AG04450 (cell line): Measurements from ENCODE around the gene ABHD6. TPM values are rescaled to one million over a fixed set of nuclear protein-coding genes. Genes with fewer than 3 reads are reported as not detected.

Source experiments
- CTCF ChIA-PET: fragments of 300-600, 350-600 bp; formaldehyde crosslinking; extraction: SDS; loops from one replicate; lab custom pipeline; 2022; ENCODE audit warnings: antibody characterized with exemption, inconsistent platforms; lab: Charles Lee
- POLR2A ChIA-PET: fragments of 350-600 bp; formaldehyde crosslinking; extraction: SDS; loops from one replicate; lab custom pipeline; 2021; ENCODE audit warnings: antibody characterized with exemption, inconsistent platforms; lab: Yijun Ruan, JAX
- DNase-seq: peaks from one replicate; pipeline ENCODE4 v3.0.0-alpha.2; 2011; ENCODE audit warnings: low read depth, low spot score
- H3K27ac ChIP-seq: one replicate; pipeline ENCODE4 v1.5.1; 2012; ENCODE audit warnings: low read depth, low read length, control low read depth
- H3K27me3 ChIP-seq: one replicate; pipeline ENCODE4 v1.6.0; 2012; ENCODE audit warnings: low read length; ENCODE audit not compliant: control insufficient read depth, insufficient read depth
- H3K4me3 ChIP-seq: 2 replicates; pipeline ENCODE4 v1.5.1; 2011; ENCODE audit warnings: mild to moderate bottlenecking, low read depth, low read length, control low read depth
- H3K9me3 ChIP-seq: 2 replicates; pipeline ENCODE4 v1.5.1; 2012; ENCODE audit warnings: low read length; ENCODE audit not compliant: control insufficient read depth, insufficient read depth
- polyA plus RNA-seq: library from polyadenylated mRNA; depleted of rRNA; stranded (reverse); fragments of >200 nt; gene quantifications from 2 replicates; pipeline ENCODE4 v1.2.3, GENCODE V29; 2011
- TF ChIP-seq, protein P1 (sequence below): IDR thresholded peaks from 2 replicates; pipeline ENCODE4 v1.5.1; 2011; ENCODE audit warnings: low read depth, low read length, control low read depth, inconsistent platforms

The ABHD6 gene
- polyA plus RNA-seq, 1 experiment, result 8.4 TPM

GRCh38 chr3:58305882-58306711 lies 68.5 kb downstream of the ABHD6 start, which contains the start of the genes HTD2 and RPP14:
Gene HTD2, plus strand, starts transcription at chr3:58306520. Its CDS starts 11,094 bp downstream, at chr3:58317614.
Gene RPP14, plus strand, starts transcription at chr3:58306245. Its CDS starts 4,085 bp downstream, at chr3:58310330.
- CTCF ChIA-PET, result interaction anchor here (0.5 to 4.5 kb wide), 85 partner anchors 11 to 565 kb away, joined by 3 to 67 read pairs (median 4); partner anchors contain the start of genes ACOX2, DNASE1L3, KCTD6 and PDHB
- H3K27ac ChIP-seq, result peak within 1 kb of the TSS; percentile 98
- H3K27me3 ChIP-seq, result peaks cover 4% of the 10 kb centered on the region
- TF ChIP-seq, protein P1, sequence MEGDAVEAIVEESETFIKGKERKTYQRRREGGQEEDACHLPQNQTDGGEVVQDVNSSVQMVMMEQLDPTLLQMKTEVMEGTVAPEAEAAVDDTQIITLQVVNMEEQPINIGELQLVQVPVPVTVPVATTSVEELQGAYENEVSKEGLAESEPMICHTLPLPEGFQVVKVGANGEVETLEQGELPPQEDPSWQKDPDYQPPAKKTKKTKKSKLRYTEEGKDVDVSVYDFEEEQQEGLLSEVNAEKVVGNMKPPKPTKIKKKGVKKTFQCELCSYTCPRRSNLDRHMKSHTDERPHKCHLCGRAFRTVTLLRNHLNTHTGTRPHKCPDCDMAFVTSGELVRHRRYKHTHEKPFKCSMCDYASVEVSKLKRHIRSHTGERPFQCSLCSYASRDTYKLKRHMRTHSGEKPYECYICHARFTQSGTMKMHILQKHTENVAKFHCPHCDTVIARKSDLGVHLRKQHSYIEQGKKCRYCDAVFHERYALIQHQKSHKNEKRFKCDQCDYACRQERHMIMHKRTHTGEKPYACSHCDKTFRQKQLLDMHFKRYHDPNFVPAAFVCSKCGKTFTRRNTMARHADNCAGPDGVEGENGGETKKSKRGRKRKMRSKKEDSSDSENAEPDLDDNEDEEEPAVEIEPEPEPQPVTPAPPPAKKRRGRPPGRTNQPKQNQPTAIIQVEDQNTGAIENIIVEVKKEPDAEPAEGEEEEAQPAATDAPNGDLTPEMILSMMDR, result peak; percentile 98
- POLR2A ChIA-PET, result interaction anchor here (0.6 to 2.0 kb wide), 11 partner anchors 9 to 709 kb away, joined by 3 to 6 read pairs (median 3); partner anchors contain the start of genes ACOX2, ARF4 and PDHB
- DNase-seq, result peak; percentile 93
- H3K9me3 ChIP-seq, result no peaks in the 10 kb centered on the region; the same call in 1 of the 2 replicates
- peak within 1 kb of the TSS; percentile 89 for H3K4me3 ChIP-seq

DNA sequence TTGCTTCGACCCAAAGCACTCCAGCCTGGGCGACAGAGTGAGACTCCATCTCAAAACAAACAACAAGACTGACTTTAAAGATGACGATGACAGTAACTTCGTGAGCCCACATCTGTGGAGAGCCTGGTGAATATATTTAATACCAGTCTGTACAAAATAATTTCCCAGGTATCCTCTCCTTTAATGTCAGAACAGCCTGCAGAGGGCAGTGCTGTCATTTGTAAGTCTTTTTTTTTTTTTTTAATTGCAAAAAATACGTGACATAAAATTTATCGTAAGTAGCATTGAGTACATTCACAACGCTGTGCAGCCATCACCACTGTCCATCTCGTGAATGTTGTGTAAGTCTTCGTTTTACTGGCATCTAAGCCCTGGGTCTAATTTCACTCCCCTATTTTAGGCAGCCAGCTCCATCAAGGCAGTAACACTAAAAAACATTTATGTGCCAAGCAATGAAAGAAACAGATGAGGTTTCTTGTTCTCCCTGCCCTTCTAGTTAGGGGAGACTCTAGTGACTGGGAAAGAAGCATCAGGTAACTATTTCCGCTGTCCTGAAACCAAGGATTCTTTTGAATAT lies 70.1 kb downstream of the ABHD6 start:
- Histone ChIP-seq H3K9me3 (no peaks in the 10 kb centered on the region; the same call in 1 of the 2 replicates), H3K27ac (no peak overlapping the region), H3K4me3 (peak overlapping the region; percentile 89), H3K27me3 (no peaks in the 10 kb centered on the region)
- CTCF ChIA-PET, result interaction anchor here (0.7 to 4.5 kb wide), 25 partner anchors 9 to 323 kb away, joined by 3 to 67 read pairs (median 10); partner anchors contain the start of gene KCTD6
- DNase-seq, result peak; percentile 21
- POLR2A ChIA-PET, result interaction anchor here (0.7 to 2.0 kb wide), 2 partner anchors 119 to 125 kb away, joined by 3 to 6 read pairs; partner anchors contain the start of gene PDHB
- TF ChIP-seq, protein P1, result peak; percentile 58

- no peaks in the 10 kb centered on the region; the same call in 1 of the 2 replicates for H3K9me3 ChIP-seq
- no peaks in the 10 kb centered on the region for H3K27me3 ChIP-seq
- H3K27ac ChIP-seq, result no peak overlapping the region
- CTCF ChIA-PET, result interaction anchor here (0.7 to 4.5 kb wide), 14 partner anchors 8 to 322 kb away, joined by 3 to 67 read pairs (median 8); partner anchors contain the start of gene KCTD6
- POLR2A ChIA-PET, result no interaction called here
- no peak for DNase-seq
- TF ChIP-seq, protein P1, result no peak
- no peak overlapping the region for H3K4me3 ChIP-seq
Measured at GRCh38 chr3:58308728-58309127, 71.1 kb downstream of the ABHD6 start.

GRCh38 chr3:58317811-58318210 lies 80.2 kb downstream of the ABHD6 start:
- Histone ChIP-seq H3K4me3 (no peak overlapping the region), H3K27ac (no peak overlapping the region), H3K27me3 (no peaks in the 10 kb centered on the region), H3K9me3 (no peaks in the 10 kb centered on the region)
- ChIA-PET POLR2A (no interaction called here), CTCF (interaction anchor here (5.7 kb wide), 1 partner anchor 10 kb away, joined by 31 read pairs; the partner anchor contains the start of genes HTD2 and RPP14)
- DNase-seq, result no peak
- TF ChIP-seq, protein P1, result no peak
